Hypothalamus (tissue), 51 donors: ENCODE data around the gene TFF1.

ENCODE experiments used
- DNase-seq, 51 donors: peaks; one replicate each; lab custom pipeline; 2025; lab: John Stamatoyannopoulos, UW

TFF1 gene

GRCh38 chr21:42367367-42368165, 1.2 kb upstream of the TFF1 start:
- no peak for DNase-seq

- no peak for DNase-seq
Observed at GRCh38 chr21:42365770-42366169, 565 bp downstream of the TFF1 start.

GRCh38 chr21:42364304-42364865, 1.9 kb downstream of the TFF1 start:
- DNase-seq, result no peak

GRCh38 chr21:42363312-42363711, 3.0 kb downstream of the TFF1 start:
- DNase-seq, result no peak

- DNase-seq, result no peak
Observed at GRCh38 chr21:42362700-42363099, 3.6 kb downstream of the TFF1 start.

GRCh38 chr21:42362198-42362597, 4.1 kb downstream of the TFF1 start:
- no peak for DNase-seq

GRCh38 chr21:42361286-42361685, 5.0 kb downstream of the TFF1 start:
- DNase-seq, result no peak

GRCh38 chr21:42360317-42360716, 6.0 kb downstream of the TFF1 start:
- no peak for DNase-seq

- DNase-seq, result no peak
Observed at GRCh38 chr21:42358937-42359336, 7.4 kb downstream of the TFF1 start.

- DNase-seq, result no peak
Observed at GRCh38 chr21:42358261-42358660, 8.1 kb downstream of the TFF1 start.

GRCh38 chr21:42357307-42357706, 9.0 kb downstream of the TFF1 start:
- no peak for DNase-seq

- no peak for DNase-seq
Observed at GRCh38 chr21:42356650-42357049, 9.7 kb downstream of the TFF1 start.

GRCh38 chr21:42356046-42356445, 10.3 kb downstream of the TFF1 start:
- no peak for DNase-seq

GRCh38 chr21:42353623-42354022, 12.7 kb downstream of the TFF1 start:
- DNase-seq, result no peak

- no peak for DNase-seq
Observed at GRCh38 chr21:42352441-42353095, 13.8 kb downstream of the TFF1 start.

GRCh38 chr21:42351626-42352440, 14.5 kb downstream of the TFF1 start:
- DNase-seq, result no peak

- no peak for DNase-seq
Observed at GRCh38 chr21:42350927-42351426, 15.4 kb downstream of the TFF1 start, which contains the start of gene TFF2. Gene TFF2 (minus strand): TSS chr21:42350994. CDS start chr21:42350957, 37 bp downstream.

GRCh38 chr21:42350318-42350910, 15.9 kb downstream of the TFF1 start:
- DNase-seq, result no peak

- no peak for DNase-seq
Observed at GRCh38 chr21:42349420-42350317, 16.7 kb downstream of the TFF1 start.
